IMR-90 (cell line): ENCODE data around the gene AKR7A2.
"Not testable (repeated sequence)": the region's sequence is repeated elsewhere in the genome, so short reads cannot be mapped to it uniquely, and the experiment has no call there.

Experiments used
- BHLHE40 ChIP-seq: fragments of 150-350 bp; IDR thresholded peaks from 2 replicates; pipeline ENCODE4 v1.6.1; 2016; ENCODE audit warnings: mild to moderate bottlenecking, low read depth, low read length
- CEBPB ChIP-seq: IDR thresholded peaks from 2 replicates; pipeline ENCODE4 v1.6.1; 2012; ENCODE audit warnings: low read depth, low read length, improper control_type of control experiment
- CHD1 ChIP-seq: IDR thresholded peaks from 2 replicates; pipeline ENCODE4 v1.6.1; 2012; ENCODE audit warnings: low read depth, low read length, improper control_type of control experiment
- CTCF ChIP-seq: conservative IDR thresholded peaks from 2 replicates; pipeline ENCODE4 v1.5.1; 2012; ENCODE audit warnings: mild to moderate bottlenecking, low read depth, low read length, improper control_type of control experiment
- FOS ChIP-seq: fragments of 150-350 bp; IDR thresholded peaks from 2 replicates; pipeline ENCODE4 v1.6.1; 2016; ENCODE audit warnings: low read depth, low read length
- MAFK ChIP-seq: IDR thresholded peaks from 2 replicates; pipeline ENCODE4 v1.6.1; 2012; ENCODE audit warnings: low read depth, low read length, improper control_type of control experiment
- MAZ ChIP-seq: IDR thresholded peaks from 2 replicates; pipeline ENCODE4 v1.6.1; 2012; ENCODE audit warnings: low read depth, mild to moderate bottlenecking, low read length, improper control_type of control experiment, moderate library complexity, borderline replicate concordance
- MXI1 ChIP-seq: IDR thresholded peaks from 2 replicates; pipeline ENCODE4 v1.6.1; 2012; ENCODE audit warnings: low read depth, mild to moderate bottlenecking, low read length, moderate library complexity, borderline replicate concordance
- NFE2L2 ChIP-seq: fragments of 150-350 bp; IDR thresholded peaks from 2 replicates; pipeline ENCODE4 v1.6.1; 2016; ENCODE audit warnings: low read depth, mild to moderate bottlenecking, low read length
- POLR2A ChIP-seq: IDR thresholded peaks from 2 replicates; pipeline ENCODE4 v1.6.1; 2012; ENCODE audit warnings: mild to moderate bottlenecking, low read depth, low read length
- RAD21 ChIP-seq: IDR thresholded peaks from 2 replicates; pipeline ENCODE4 v1.6.1; 2012; ENCODE audit warnings: low read length, improper control_type of control experiment
- RCOR1 ChIP-seq: IDR thresholded peaks from 2 replicates; pipeline ENCODE4 v1.6.1; 2012; ENCODE audit warnings: mild to moderate bottlenecking, low read length, improper control_type of control experiment; ENCODE audit not compliant: insufficient replicate concordance
- TF ChIP-seq, protein P1 (sequence below): fragments of 150-350 bp; IDR thresholded peaks from 2 replicates; pipeline ENCODE4 v1.6.1; 2017; ENCODE audit warnings: mild to moderate bottlenecking, antibody characterized with exemption, low read length, low read depth

- TF ChIP-seq CTCF, NFE2L2, FOS, RAD21, MAZ, POLR2A, MAFK, MXI1, RCOR1, BHLHE40, CEBPB, CHD1: not testable (repeated sequence)
- TF ChIP-seq, protein P1, sequence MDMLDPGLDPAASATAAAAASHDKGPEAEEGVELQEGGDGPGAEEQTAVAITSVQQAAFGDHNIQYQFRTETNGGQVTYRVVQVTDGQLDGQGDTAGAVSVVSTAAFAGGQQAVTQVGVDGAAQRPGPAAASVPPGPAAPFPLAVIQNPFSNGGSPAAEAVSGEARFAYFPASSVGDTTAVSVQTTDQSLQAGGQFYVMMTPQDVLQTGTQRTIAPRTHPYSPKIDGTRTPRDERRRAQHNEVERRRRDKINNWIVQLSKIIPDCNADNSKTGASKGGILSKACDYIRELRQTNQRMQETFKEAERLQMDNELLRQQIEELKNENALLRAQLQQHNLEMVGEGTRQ: not testable (repeated sequence)
Observed at GRCh38 chr1:19304081-19304480, 7.9 kb downstream of the AKR7A2 start.
